ENCODE results near the gene PAPPA. TPM values are rescaled to one million over a fixed set of nuclear protein-coding genes. Genes with fewer than 3 reads are reported as not detected.

PAPPA gene
- total and polyA plus RNA-seq, 9 of the 15 experiments (the other 6 are each of a cell fraction or from before 2014, with no cell fraction given), result 0.06 to 0.18 (median 0.11) TPM

DNA sequence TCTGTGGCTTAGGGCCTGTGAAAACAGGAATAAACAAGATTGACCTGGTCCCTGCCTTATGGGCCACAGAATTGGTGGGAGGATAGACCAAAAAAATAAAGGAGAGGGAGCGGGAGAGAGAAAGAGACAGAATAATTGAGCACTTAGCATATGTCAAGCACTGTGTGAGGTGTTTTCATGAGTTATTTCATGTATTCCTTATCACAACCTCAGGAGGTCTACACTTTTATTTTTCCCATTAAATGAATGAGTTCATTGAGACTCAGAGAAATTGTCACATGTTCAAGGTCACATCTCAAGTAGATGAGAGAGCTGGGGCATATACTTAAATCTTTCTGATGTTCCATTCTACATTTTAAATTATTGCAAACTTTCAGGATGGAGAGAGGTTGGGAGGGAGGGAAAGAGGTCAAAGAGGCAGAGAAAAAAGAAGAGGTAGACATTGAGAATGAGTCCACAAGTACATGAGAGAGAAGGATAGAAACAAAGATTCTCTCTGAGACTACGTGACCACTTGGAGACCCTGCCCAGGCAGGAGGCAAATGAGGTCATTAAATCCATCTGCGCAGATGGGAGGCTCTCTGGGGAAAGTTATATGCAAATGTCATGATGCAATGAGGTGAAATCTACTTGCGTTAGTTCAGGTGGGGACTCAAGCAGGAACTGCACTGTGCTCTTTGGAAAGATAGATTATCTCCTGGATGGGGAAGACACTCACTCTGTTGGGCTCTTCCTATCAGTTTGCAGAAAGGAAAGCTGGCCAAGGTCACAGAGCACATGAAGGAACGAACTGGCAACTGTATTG is 241.5 kb downstream of the PAPPA start (continued):
- TF ChIP-seq BRD9 (IDR thresholded peaks at IDR 0.05; ENCODE audit: low read depth, partially characterized antibody), result peak; percentile 74
- TF ChIP-seq SRF (CRISPR knock-in tag; IDR thresholded peaks at IDR 0.05), result no peak; a peak in 2 of 4 replicates
- no peak for TF ChIP-seq ZKSCAN3 (CRISPR knock-in tag; IDR thresholded peaks at IDR 0.05)
- TF ChIP-seq, protein P1, sequence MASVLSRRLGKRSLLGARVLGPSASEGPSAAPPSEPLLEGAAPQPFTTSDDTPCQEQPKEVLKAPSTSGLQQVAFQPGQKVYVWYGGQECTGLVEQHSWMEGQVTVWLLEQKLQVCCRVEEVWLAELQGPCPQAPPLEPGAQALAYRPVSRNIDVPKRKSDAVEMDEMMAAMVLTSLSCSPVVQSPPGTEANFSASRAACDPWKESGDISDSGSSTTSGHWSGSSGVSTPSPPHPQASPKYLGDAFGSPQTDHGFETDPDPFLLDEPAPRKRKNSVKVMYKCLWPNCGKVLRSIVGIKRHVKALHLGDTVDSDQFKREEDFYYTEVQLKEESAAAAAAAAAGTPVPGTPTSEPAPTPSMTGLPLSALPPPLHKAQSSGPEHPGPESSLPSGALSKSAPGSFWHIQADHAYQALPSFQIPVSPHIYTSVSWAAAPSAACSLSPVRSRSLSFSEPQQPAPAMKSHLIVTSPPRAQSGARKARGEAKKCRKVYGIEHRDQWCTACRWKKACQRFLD (CRISPR knock-in tag; IDR thresholded peaks at IDR 0.05), result no peak; the same call in 1 of the 2 replicates
- no peak for TF ChIP-seq U2AF2 (optimal IDR thresholded peaks at IDR 0.05; ENCODE audit: low read depth, low read length)
- TF ChIP-seq, protein P2, sequence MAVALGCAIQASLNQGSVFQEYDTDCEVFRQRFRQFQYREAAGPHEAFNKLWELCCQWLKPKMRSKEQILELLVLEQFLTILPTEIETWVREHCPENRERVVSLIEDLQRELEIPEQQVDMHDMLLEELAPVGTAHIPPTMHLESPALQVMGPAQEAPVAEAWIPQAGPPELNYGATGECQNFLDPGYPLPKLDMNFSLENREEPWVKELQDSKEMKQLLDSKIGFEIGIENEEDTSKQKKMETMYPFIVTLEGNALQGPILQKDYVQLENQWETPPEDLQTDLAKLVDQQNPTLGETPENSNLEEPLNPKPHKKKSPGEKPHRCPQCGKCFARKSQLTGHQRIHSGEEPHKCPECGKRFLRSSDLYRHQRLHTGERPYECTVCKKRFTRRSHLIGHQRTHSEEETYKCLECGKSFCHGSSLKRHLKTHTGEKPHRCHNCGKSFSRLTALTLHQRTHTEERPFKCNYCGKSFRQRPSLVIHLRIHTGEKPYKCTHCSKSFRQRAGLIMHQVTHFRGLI (CRISPR knock-in tag; IDR thresholded peaks at IDR 0.05), result 0 out of 2 replicates have a peak, but pooled peaks have one; percentile 28
- no peak for TF ChIP-seq ZNF408 (CRISPR knock-in tag; IDR thresholded peaks at IDR 0.05; ENCODE audit: low read depth)
- TF ChIP-seq, protein P3, sequence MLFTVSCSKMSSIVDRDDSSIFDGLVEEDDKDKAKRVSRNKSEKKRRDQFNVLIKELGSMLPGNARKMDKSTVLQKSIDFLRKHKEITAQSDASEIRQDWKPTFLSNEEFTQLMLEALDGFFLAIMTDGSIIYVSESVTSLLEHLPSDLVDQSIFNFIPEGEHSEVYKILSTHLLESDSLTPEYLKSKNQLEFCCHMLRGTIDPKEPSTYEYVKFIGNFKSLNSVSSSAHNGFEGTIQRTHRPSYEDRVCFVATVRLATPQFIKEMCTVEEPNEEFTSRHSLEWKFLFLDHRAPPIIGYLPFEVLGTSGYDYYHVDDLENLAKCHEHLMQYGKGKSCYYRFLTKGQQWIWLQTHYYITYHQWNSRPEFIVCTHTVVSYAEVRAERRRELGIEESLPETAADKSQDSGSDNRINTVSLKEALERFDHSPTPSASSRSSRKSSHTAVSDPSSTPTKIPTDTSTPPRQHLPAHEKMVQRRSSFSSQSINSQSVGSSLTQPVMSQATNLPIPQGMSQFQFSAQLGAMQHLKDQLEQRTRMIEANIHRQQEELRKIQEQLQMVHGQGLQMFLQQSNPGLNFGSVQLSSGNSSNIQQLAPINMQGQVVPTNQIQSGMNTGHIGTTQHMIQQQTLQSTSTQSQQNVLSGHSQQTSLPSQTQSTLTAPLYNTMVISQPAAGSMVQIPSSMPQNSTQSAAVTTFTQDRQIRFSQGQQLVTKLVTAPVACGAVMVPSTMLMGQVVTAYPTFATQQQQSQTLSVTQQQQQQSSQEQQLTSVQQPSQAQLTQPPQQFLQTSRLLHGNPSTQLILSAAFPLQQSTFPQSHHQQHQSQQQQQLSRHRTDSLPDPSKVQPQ (CRISPR knock-in tag; IDR thresholded peaks at IDR 0.05; ENCODE audit: borderline replicate concordance), result no peak
- TF ChIP-seq JUN (IDR thresholded peaks at IDR 0.05; ENCODE audit: borderline replicate concordance, low read depth, low read length), result peak; percentile 94
- TF ChIP-seq JUN (CRISPR knock-in tag; IDR thresholded peaks at IDR 0.05; ENCODE audit: borderline replicate concordance), result no peak
- TF ChIP-seq ZNF75A (CRISPR knock-in tag; IDR thresholded peaks at IDR 0.05), result no peak
- TF ChIP-seq ZNF778 (CRISPR knock-in tag; IDR thresholded peaks at IDR 0.05), result no peak
- TF ChIP-seq THRAP3 (IDR thresholded peaks at IDR 0.05; ENCODE audit: borderline replicate concordance), result no peak
- TF ChIP-seq FOXM1 (IDR thresholded peaks at IDR 0.05; ENCODE audit: low read depth), result peak; percentile 54; the same call in 1 of the 2 replicates
- TF ChIP-seq FOXM1 (CRISPR knock-in tag; IDR thresholded peaks at IDR 0.05; ENCODE audit: low read depth), result no peak
- TF ChIP-seq ATF7 (IDR thresholded peaks at IDR 0.05), result peak; percentile 99
- no peak for TF ChIP-seq ZNF3 (CRISPR knock-in tag; IDR thresholded peaks at IDR 0.05)
- no peak for TF ChIP-seq NCOA6 (IDR thresholded peaks at IDR 0.05)
- TF ChIP-seq NFIC (IDR thresholded peaks at IDR 0.05), result peak; percentile 59; the same call in 1 of the 2 replicates
